Neutrophil (primary cell): ENCODE measurements around the gene CAPN8.

Experiments
- H3K27ac ChIP-seq: fragments of 200-600 bp; sonication (generic); 2 replicates; pipeline ENCODE4 v1.5.1; 2016; ENCODE audit warnings: mild to moderate bottlenecking, moderate library complexity
- H3K27me3 ChIP-seq: fragments of 200-600 bp; sonication (generic); 2 replicates; pipeline ENCODE4 v1.6.0; 2016; ENCODE audit warnings: mild to moderate bottlenecking
- H3K36me3 ChIP-seq: fragments of 200-600 bp; sonication (generic); 2 replicates; pipeline ENCODE4 v1.5.1; 2017
- H3K4me1 ChIP-seq, 2 experiments: fragments of 200-600 bp in 1 of 2; sonication (generic) in 1 of 2; 1 replicate in 1 of 2; 2 replicates in 1 of 2; pipeline versions ENCODE4 v1.5.1 to v1.6.1; 2013 to 2016; ENCODE audit warnings: low read depth in 1 of 2, low read length in 1 of 2, mild to moderate bottlenecking in 1 of 2, moderate library complexity in 1 of 2; ENCODE audit not compliant: control insufficient read depth in 1 of 2, insufficient read depth in 1 of 2
- H3K4me3 ChIP-seq, 2 experiments: fragments of 200-600 bp in 1 of 2; sonication (generic) in 1 of 2; 1 replicate in 1 of 2; 2 replicates in 1 of 2; pipeline ENCODE4 v1.5.1; 2013 to 2016; ENCODE audit warnings: low read depth in 1 of 2, low read length in 1 of 2, mild to moderate bottlenecking in 1 of 2, moderate library complexity in 1 of 2
- H3K9me3 ChIP-seq: fragments of 200-600 bp; sonication (generic); 2 replicates; pipeline ENCODE4 v1.5.1; 2016
- CTCF ChIP-seq: fragments of 200-600 bp; sonication (generic); IDR thresholded peaks from 2 replicates; pipeline ENCODE4 v1.5.1; 2016; ENCODE audit warnings: antibody characterized with exemption

The CAPN8 gene

GRCh38 chr1:223617323-223618070 is 48.0 kb downstream of the CAPN8 start:
- no peak for TF ChIP-seq CTCF
- H3K9me3 ChIP-seq, result no peaks in the 10 kb centered on the region
- no peaks in the 10 kb centered on the region for H3K4me1 ChIP-seq
- no peaks in the 10 kb centered on the region for H3K27me3 ChIP-seq
- no peaks in the 10 kb centered on the region for H3K36me3 ChIP-seq
- no peak overlapping the region for H3K27ac ChIP-seq
- H3K4me3 ChIP-seq, result no peak overlapping the region

- Histone ChIP-seq H3K36me3 (no peaks in the 10 kb centered on the region), H3K27me3 (no peaks in the 10 kb centered on the region), H3K4me1 (no peaks in the 10 kb centered on the region), H3K9me3 (no peaks in the 10 kb centered on the region), H3K27ac (no peak overlapping the region), H3K4me3 (no peak overlapping the region)
- TF ChIP-seq CTCF, result no peak
Observed at GRCh38 chr1:223616586-223616985, 48.9 kb downstream of the CAPN8 start.

GRCh38 chr1:223611936-223612335 is 53.6 kb downstream of the CAPN8 start:
- no peaks in the 10 kb centered on the region for H3K4me1 ChIP-seq
- no peaks in the 10 kb centered on the region for H3K36me3 ChIP-seq
- H3K27ac ChIP-seq, result no peak overlapping the region
- no peak overlapping the region for H3K4me3 ChIP-seq
- H3K27me3 ChIP-seq, result no peaks in the 10 kb centered on the region
- H3K9me3 ChIP-seq, result no peaks in the 10 kb centered on the region
- TF ChIP-seq CTCF, result no peak

GRCh38 chr1:223609977-223610376 is 55.5 kb downstream of the CAPN8 start:
- Histone ChIP-seq H3K27ac (no peak overlapping the region), H3K4me1 (no peaks in the 10 kb centered on the region), H3K27me3 (no peaks in the 10 kb centered on the region), H3K9me3 (no peaks in the 10 kb centered on the region), H3K36me3 (no peaks in the 10 kb centered on the region), H3K4me3 (no peak overlapping the region)
- no peak for TF ChIP-seq CTCF

GRCh38 chr1:223609066-223609465 is 56.4 kb downstream of the CAPN8 start:
- Histone ChIP-seq H3K36me3 (no peaks in the 10 kb centered on the region), H3K9me3 (no peaks in the 10 kb centered on the region), H3K27ac (no peak overlapping the region), H3K4me1 (no peaks in the 10 kb centered on the region), H3K27me3 (no peaks in the 10 kb centered on the region), H3K4me3 (no peak overlapping the region)
- TF ChIP-seq CTCF, result no peak
